ENCODE data around the gene TIRAP. TPM values are rescaled to one million over a fixed set of nuclear protein-coding genes. Genes with fewer than 3 reads are reported as not detected.
A peak's percentile ranks its signal among the peaks of the same experiment; 100 is the strongest.

The TIRAP gene
- total and polyA plus RNA-seq, 2 of the 8 experiments (the other 6 are each of a cell fraction or from before 2014, with no cell fraction given), result 5.3 TPM

DNA sequence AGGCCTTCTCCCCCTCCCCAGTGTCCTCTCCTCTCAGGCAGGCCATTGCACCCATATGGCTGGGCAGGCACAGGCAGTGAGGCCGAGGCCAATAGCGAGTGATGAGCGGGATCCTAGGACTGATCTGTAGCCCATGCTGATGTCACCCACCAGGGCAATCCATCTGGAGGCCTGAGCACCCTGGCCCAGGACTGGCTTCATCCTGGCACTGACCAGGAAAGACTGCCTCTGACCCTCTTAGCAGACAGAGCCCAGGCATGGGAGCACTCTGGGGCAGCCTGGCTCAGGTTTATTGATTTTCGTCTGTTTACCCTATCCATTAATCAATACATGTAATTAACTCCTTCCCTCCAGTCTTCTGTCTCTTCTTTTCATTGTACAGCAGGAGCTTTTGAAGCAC lies 5.1 kb upstream of the TIRAP start:
- 100% methylated on average over 4 of the region's 4 CpGs; no CpG with 5 or more reads in 1 of the 2 experiments for WGBS, 2 experiments (ENCODE audit: extremely low coverage in 1 of 2, insufficient coverage in 1 of 2, insufficient read length in 1 of 2, insufficient replicate concordance in 2 of 2, low coverage in 1 of 2, low lambda C conversion rate in 2 of 2, missing lambda C conversion rate in 1 of 2)
- Histone ChIP-seq H4K8ac (ENCODE audit: extremely low read depth, insufficient read depth, low read length) (no peak overlapping the region; the same call in 1 of the 2 replicates), H2AFZ (ENCODE audit: low read length) (no peak overlapping the region), H3K9ac (replicated peaks in 1 of 4; ENCODE audit: extremely low read depth in 1 of 4, low read depth in 3 of 4, low read length in 3 of 4) (no peak overlapping the region), H2BK120ac (replicated peaks; ENCODE audit: low read depth, low read length) (no peak overlapping the region), H2BK20ac (ENCODE audit: low read length) (no peak overlapping the region), H3K36me3 (ENCODE audit: control insufficient read depth in 2 of 4, insufficient read depth in 4 of 4, low read length in 3 of 4) (peaks cover 17 to 46% (median 28%) of the 10 kb centered on the region in 4 experiments; a peak in 7 of 8 replicates), H3K23ac (ENCODE audit: insufficient read length) (no peak overlapping the region), H3K27ac (ENCODE audit: low read depth, low read length) (no peak overlapping the region), H3K14ac (ENCODE audit: insufficient read length) (no peak overlapping the region), H2BK12ac (ENCODE audit: low read depth, low read length) (no peak overlapping the region), H3K4me2 (ENCODE audit: insufficient read depth in 1 of 2, low read depth in 2 of 2, low read length in 2 of 2) (no peak overlapping the region), H3K56ac (replicated peaks; ENCODE audit: insufficient read length, low read depth, low read length) (no peak overlapping the region), H3K4me3 (ENCODE audit: extremely low read depth in 1 of 4, insufficient read depth in 2 of 4, low read depth in 3 of 4, low read length in 4 of 4) (no peak overlapping the region), H2BK5ac (ENCODE audit: low read depth, low read length) (0 out of 2 replicates have a peak overlapping the region, but pooled peaks have one; percentile 5), H2AK5ac (ENCODE audit: low read depth, low read length) (no peak overlapping the region), H3K79me1 (ENCODE audit: low read depth, low read length) (peaks cover 4% of the 10 kb centered on the region), H3K18ac (ENCODE audit: extremely low read depth, low read length) (no peak overlapping the region), H3K27me3 (replicated peaks in 1 of 4; ENCODE audit: control insufficient read depth in 3 of 4, extremely low read depth in 1 of 4, insufficient read depth in 3 of 4, low read length in 3 of 4) (peaks cover 0 to 5% (median 0%) of the 10 kb centered on the region in 4 experiments; a peak in 3 of 7 replicates), H3K23me2 (ENCODE audit: low read depth, low read length) (peaks cover 5% of the 10 kb centered on the region; the same call in 1 of the 2 replicates), H4K91ac (replicated peaks; ENCODE audit: insufficient read length, low read length) (no peak overlapping the region), H3K9me3 (ENCODE audit: insufficient read depth in 2 of 2, low read depth in 1 of 2, low read length in 1 of 2) (no peaks in the 10 kb centered on the region; a peak in 1 of 4 replicates), H4K5ac (ENCODE audit: insufficient read length, low read depth, low read length) (no peak overlapping the region), H3K4ac (replicated peaks; ENCODE audit: insufficient read length, low read depth, low read length) (no peak overlapping the region), H3K79me2 (ENCODE audit: control insufficient read depth in 1 of 2, insufficient read depth in 2 of 2, low read length in 2 of 2) (no peaks in the 10 kb centered on the region), H4K20me1 (replicated peaks in 1 of 2; ENCODE audit: control insufficient read depth in 1 of 2, insufficient read depth in 2 of 2, low read length in 2 of 2) (peaks cover 2 to 8% of the 10 kb centered on the region in 2 experiments), H3K4me1 (replicated peaks in 1 of 4; ENCODE audit: control insufficient read depth in 3 of 4, insufficient read depth in 4 of 4, low read length in 3 of 4) (peaks cover 0 to 6% (median 2%) of the 10 kb centered on the region in 4 experiments; a peak in 4 of 7 replicates), H2BK15ac (ENCODE audit: low read length) (no peak overlapping the region)
- DNase-seq (ENCODE audit: low read depth in 1 of 2, low spot score in 2 of 2) (no peak), FAIRE-seq (no peak)
- ChIA-PET POLR2A (ENCODE audit: partially characterized antibody) (interaction anchor here (1.3 to 1.6 kb wide), 3 partner anchors 9 to 90 kb away, joined by 3 to 10 read pairs (median 4); partner anchors contain the start of genes FOXRED1 and SRPRA), CTCF (ENCODE audit: partially characterized antibody) (no interaction called here)
- no peak for TF ChIP-seq POLR2A (IDR thresholded peaks at IDR 0.05; ENCODE audit: control extremely low read depth in 1 of 2, low read depth in 2 of 2, low read length in 2 of 2)

Measured in H1 (cell line).